Skin epidermis (tissue), 12 donors: ENCODE data around the gene C19orf18.

Source experiments
- H3K27ac ChIP-seq, 21 experiments: fragments of 200-600 bp; sonication (generic) in 11 of 21; one replicate each; pipeline ENCODE4 v1.5.0; 2020; ENCODE audit warnings: mild to moderate bottlenecking in 3 of 21, inconsistent platforms in 2 of 21, moderate library complexity in 2 of 21
- H3K4me3 ChIP-seq, 7 experiments: fragments of 200-600 bp; sonication (generic) in 2 of 7; one replicate each; pipeline ENCODE4 v1.5.0; 2020; ENCODE audit warnings: inconsistent platforms in 2 of 7, mild to moderate bottlenecking in 2 of 7, moderate library complexity in 1 of 7

The C19orf18 gene

DNA sequence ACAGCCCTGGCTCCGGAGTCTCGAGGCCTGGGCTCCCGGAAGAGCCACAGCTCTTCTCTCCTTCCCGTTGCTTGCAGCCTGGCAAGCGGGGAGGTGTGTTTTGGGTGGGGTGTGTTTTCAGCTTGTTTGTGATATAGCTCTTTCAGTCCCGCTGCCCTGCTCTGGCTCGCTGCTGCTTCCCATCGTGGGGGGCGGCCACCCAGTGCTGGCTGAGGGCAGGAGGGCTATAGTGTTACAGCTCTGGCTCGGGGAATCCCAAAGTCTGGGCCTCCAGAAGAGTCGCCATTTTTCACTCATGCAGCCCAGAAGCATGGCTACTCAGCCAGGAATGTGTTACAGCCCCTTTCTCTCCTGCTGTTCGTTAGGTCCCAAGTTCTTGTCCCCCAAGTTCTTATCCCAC is 24.6 kb downstream of the C19orf18 start:
- H3K4me3 ChIP-seq: no peak overlapping the region
- no peak overlapping the region for H3K27ac ChIP-seq

GRCh38 chr19:57949296-57949695 is 25.0 kb downstream of the C19orf18 start:
- H3K27ac ChIP-seq: no peak overlapping the region
- H3K4me3 ChIP-seq: no peak overlapping the region

DNA sequence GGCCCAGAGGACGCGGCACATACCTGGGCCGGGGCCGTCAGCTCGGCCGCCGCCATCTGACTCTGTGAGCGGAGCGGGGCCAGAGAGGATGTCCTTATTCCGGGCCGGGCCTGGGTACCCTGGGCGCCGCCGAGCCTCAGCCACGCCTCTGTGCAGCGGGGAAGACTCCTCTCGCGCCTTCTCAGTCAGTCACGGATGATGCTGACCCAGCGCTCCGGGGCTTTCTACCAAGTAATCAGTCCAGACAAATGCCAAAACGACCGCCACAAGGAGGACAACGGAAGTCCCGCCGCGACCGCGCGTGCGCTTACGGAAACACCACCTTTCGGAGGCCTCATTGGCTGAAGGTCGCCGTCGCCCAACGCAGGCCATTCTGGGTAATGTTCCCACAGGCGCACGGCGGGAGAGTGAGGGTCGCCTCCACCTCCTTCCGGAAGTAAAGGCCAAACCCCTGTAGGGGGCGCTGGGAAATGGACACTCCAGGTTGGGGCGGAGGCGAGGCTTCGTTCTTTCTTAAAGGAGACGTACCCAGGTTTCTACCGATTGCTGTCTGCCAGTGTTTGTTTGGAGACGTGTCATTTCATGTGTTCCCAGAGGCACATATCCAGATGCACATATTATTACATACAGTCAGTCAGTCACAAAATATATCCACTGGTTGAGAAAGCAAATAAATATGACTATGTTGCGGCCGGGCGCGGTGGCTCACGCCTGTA is 26.8 kb downstream of the C19orf18 start, which contains the start of gene ZNF256:
Gene ZNF256 (minus strand): TSS at position 288 of the 716 bp plus-strand sequence. CDS start 232 bp downstream, at position 56.
- Histone ChIP-seq H3K27ac (peak within 1 kb of the TSS in 19 of 21 experiments; percentile 30 to 93 (median 82)), H3K4me3 (peak within 1 kb of the TSS; percentile 54 to 96 (median 83))

DNA sequence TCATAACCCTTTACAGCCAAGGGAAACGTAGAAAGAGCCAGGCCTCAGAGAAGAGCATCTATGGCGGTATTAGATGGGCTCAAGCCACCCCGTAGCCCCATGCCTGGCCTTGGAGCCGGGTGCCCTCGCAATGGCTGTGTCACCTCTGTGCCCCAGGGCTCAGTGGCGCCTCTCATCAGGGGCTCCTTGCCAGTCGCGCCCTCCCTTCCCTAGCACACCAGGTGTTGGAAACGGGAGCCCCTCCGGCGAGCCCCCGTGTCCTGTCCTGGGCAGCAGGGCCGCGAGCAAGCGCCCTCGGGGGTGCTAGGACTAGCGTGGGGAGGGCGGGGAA is 27.3 kb downstream of the C19orf18 start:
- H3K27ac ChIP-seq: peak overlapping the region in 19 of 21 experiments; percentile 30 to 93 (median 82)
- H3K4me3 ChIP-seq: peak overlapping the region; percentile 54 to 96 (median 83)

DNA sequence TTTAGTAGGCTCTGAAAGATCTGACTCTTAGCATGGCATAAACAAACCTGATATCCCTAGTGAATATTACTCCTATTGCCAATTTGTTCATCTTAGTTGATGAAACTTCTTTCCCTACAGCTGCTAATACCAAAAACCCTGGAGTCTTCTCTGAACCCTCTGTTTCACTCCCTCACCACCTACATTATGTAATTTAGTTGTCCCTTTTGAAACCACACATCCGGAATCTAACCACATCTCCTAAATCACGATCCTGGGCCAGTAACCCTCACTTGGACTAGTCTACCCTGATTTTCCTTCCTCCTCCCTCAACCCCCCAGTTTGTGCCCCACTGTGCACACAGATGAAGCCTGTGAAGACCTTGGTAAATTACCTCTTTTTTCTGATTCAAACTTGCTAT is 28.0 kb downstream of the C19orf18 start:
- Histone ChIP-seq H3K27ac (no peak overlapping the region), H3K4me3 (peak overlapping the region in 4 of 7 experiments; percentile 54 to 96 (median 79))

DNA sequence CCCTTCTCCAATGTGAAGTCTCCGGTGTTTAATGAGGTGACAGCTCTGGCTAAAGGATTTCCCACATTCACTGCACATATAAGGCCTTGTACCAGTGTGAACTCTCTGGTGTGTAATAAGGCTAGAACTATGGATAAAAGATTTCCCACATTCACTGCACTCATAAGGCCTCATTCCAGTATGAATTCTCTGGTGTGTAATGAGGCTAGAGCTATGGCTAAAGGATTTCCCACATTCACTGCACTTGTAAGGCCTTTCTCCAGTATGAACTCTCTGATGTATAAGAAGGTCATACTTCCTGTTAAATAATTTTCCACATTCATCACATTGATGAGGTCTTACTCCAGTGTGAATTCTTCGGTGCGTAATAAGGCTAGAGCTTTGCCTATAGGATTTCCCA is 32.7 kb downstream of the C19orf18 start:
- no peak overlapping the region for H3K27ac ChIP-seq
- H3K4me3 ChIP-seq: no peak overlapping the region

DNA sequence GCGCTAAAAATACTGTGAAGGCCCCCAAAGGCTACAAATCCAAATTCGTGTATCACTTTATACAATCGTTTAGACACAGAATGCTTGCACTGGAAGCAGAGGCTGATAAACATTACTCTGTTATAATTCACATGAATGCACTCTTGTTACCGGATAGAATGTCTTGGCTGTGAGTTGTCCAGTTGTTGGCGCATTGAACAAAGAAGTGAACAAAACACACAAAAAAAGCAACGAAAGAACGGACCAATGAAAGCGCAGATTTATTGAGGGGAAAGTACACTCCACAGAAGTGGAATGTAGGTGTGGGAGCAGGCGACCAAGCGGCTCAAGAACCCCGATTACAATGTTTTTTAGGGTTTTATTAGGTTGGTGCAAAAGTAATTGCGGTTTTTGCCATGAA is 38.6 kb downstream of the C19orf18 start:
- Histone ChIP-seq H3K4me3 (no peak overlapping the region), H3K27ac (no peak overlapping the region)

GRCh38 chr19:57934820-57935665 is 39.3 kb downstream of the C19orf18 start, which contains the start of gene ZNF418:
ZNF418 (minus strand) TSS chr19:57935402; CDS start chr19:57933822, 1,580 bp downstream.
- peak within 1 kb of the TSS in 18 of 21 experiments; percentile 19 to 81 (median 63) for H3K27ac ChIP-seq
- H3K4me3 ChIP-seq: peak within 1 kb of the TSS; percentile 36 to 66 (median 48)

DNA sequence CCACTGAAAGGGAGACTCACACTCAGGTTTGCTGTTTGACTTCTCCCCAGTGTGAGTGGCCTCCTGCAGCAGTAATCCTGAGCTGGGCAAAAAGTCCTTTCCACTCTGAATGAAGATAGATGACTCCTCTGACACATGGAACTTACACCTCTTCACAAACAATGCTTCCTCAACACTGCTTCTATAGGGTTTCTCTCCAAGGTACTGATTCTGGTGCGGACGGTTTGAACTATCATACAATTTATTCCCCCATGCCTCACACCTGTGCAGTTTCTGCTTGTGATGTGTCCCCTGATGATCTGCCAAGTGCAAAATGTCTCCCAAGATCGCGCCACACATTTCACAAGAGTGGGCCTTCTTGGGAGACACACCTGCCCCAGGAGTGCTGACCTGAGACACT is 46.7 kb downstream of the C19orf18 start:
- H3K27ac ChIP-seq: no peak overlapping the region
- H3K4me3 ChIP-seq: no peak overlapping the region

DNA sequence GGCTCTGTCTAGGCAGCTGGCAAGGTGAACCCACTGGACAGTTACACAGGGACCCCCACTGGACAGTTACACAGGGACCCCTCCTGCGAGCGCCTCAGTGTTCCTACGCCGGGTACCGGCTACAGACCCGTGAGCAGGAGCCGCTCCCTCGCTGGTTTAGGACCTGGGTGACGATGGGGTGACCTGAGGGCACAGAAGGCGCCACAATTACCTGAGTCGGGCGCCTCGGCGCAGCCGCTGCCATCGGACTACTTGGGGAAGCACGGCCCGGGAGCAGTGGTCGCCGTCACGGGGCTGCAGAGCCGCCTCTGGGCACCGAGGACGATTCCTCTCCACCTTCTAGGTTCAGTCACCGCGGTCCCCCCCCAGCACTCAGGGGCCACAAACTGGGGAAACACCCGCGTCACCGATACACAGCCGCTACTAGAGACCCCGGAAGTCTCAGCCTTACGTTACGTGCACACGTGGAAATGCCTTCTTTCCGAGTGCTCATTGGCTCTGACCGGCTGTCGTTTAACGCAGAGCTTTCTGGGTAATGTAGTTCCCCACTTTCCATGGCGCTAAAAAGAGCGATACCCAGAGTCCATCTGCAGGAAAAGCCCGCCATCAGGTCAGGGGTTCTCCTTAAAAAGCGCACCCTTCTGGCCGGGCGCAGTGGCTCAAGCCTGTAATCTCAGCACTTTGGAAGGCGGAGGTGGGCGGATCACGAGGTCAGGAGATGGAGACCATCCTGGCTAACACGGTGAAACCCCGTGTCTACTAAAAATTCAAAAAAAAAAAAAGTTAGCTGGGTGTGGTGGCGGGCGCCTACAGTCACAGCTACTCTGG is 58.0 kb downstream of the C19orf18 start, which contains the start of gene ZNF417:
Gene ZNF417 (minus strand): TSS at position 425 of the 828 bp plus-strand sequence. CDS start 181 bp downstream, at position 244.
- peak within 1 kb of the TSS; percentile 37 to 93 (median 84) for H3K27ac ChIP-seq
- peak within 1 kb of the TSS; percentile 67 to 97 (median 84) for H3K4me3 ChIP-seq

DNA sequence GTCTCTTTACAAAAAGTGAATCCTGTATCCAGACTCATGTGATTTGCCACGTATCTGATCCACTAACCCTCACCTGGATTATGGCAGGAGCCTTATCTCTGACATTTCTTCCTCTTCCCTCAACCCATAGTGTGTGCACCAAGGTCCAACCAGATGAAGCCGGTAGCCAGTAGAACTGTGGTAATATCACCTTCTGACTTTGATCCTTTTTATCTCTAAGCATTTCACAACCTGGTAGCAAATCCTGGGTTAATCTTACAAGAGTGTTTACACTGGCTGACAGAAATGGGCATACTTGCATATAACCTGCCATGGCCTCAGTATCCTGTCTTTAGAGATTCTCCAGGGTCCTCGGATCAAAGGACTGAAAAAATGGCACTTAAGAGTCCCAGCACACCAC is 59.8 kb downstream of the C19orf18 start:
- H3K27ac ChIP-seq: no peak overlapping the region
- no peak overlapping the region for H3K4me3 ChIP-seq
